Mucosa of descending colon (tissue), 3 donors: Measurements from ENCODE around the gene PRDM16. TPM values are rescaled to one million over a fixed set of nuclear protein-coding genes. Genes with fewer than 3 reads are reported as not detected.

Experiments used
- ATAC-seq: fragments of 200-7000 bp; cut with Tn5 transposase; one replicate; pipeline ENCODE4 v1.9.1; 2020; ENCODE audit warnings: mild to moderate bottlenecking, moderate library complexity
- DNase-seq, 3 donors: peaks; one replicate each; pipeline ENCODE4 v3.0.0-alpha.2; 2020
- H3K36me3 ChIP-seq: fragments of 200-600 bp; one replicate; pipeline ENCODE4 v1.8.0; 2021; ENCODE audit warnings: low read depth, mild to moderate bottlenecking
- H3K4me1 ChIP-seq: fragments of 200-600 bp; one replicate; pipeline ENCODE4 v1.8.0; 2021; ENCODE audit warnings: low read depth, mild to moderate bottlenecking
- H3K4me3 ChIP-seq: fragments of 200-600 bp; one replicate; pipeline ENCODE4 v1.8.0; 2021; ENCODE audit warnings: mild to moderate bottlenecking
- H3K9me3 ChIP-seq: fragments of 200-600 bp; one replicate; pipeline ENCODE4 v1.8.0; 2021; ENCODE audit warnings: mild to moderate bottlenecking
- CTCF ChIP-seq: fragments of 200-600 bp; IDR thresholded peaks from one replicate; pipeline ENCODE4 v1.8.0; 2022; ENCODE audit warnings: antibody characterized with exemption, mild to moderate bottlenecking
- intact Hi-C, 2 donors: fragments of 100-400 bp; cut with DNase I in 1 of 2; cut with micrococcal nuclease in 1 of 2; formaldehyde crosslinking; loops; one replicate each; pipeline versions ENCODE4 v1.11.0 to v1.11.1; 2022; cut with DNase I, micrococcal nuclease
- total RNA-seq, 3 donors: library from RNA; stranded (reverse); fragmentation: NEBNext Ultra II Directional in 2 of 3; extraction: Animal tissue kit (Norgen Biotek cat#: 25700) in 2 of 3; gene quantifications; one replicate each; pipeline versions ENCODE4 v1.2.1 to v1.2.4, GENCODE V29; 2021 to 2023
- donor health status: DM: no; HTN: no; CAD: no; lungs with moderate emphysema.
- donor health status: DM: no; HTN: no; CAD: no.
- donor health status: DM: no; HTN: yes; CAD: no.

Gene PRDM16
- total RNA-seq, 3 donors from 2014 or later = 1.6 to 2.5 (median 2.4) TPM

DNA sequence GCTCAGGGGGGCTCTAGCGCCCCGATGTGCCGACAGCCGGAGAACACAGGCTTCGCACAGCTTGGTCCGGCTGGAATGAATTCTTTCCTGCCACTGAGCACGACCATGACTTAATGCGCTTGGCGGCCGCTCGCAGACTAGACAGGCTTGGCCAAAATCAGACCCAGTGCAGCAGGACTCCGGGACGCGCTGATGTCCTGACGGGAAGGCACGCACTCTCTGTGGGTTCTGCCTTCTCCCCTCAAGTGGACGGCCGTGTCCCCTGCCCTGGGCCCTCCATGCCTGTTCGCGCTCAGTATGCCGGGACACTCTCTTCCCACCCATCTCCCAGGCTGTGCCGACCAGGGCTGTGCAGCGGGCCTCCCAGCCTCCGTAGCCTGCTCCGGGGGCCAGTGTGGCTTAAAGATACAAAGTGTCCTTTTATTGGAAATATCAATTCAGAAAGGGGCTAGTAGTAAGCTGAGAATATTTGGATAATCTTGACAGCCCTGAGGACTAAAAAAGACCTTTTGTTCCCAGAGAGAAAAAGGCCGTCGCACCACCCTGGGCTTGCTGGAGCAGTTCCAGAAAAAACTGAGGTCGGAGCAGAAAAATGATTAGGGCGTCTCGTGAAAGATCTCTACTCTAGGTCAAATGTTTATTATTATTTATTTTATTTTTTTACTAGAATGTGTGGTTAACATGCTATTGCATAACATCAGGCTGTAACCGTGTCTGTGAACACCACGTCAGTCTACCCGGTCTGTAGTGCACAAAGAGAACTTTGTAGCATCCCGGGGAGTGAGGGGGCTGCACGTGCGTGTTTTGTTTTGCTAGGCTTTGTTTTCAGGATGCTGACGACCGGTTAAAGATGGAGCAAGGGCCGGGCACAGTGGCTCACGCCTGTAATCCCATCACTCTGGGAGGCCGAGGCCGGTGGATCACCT lies 297.4 kb downstream of the PRDM16 start:
- ATAC-seq (peak; percentile 18), DNase-seq (peak in 1 of 3 donors; percentile 17)
- intact Hi-C loops = no loop called here
- no peaks in the 10 kb centered on the region for H3K9me3 ChIP-seq
- TF ChIP-seq CTCF = no peak
- H3K36me3 ChIP-seq = no peaks in the 10 kb centered on the region
- H3K4me3 ChIP-seq = no peak overlapping the region
- H3K4me1 ChIP-seq = no peaks in the 10 kb centered on the region

GRCh38 chr1:3367376-3367775 lies 298.4 kb downstream of the PRDM16 start:
- no peaks in the 10 kb centered on the region for H3K9me3 ChIP-seq
- no peak overlapping the region for H3K4me3 ChIP-seq
- TF ChIP-seq CTCF = no peak
- DNase-seq (no peak), ATAC-seq (no peak)
- intact Hi-C loops = no loop called here
- no peaks in the 10 kb centered on the region for H3K36me3 ChIP-seq
- no peaks in the 10 kb centered on the region for H3K4me1 ChIP-seq

- Histone ChIP-seq H3K4me3 (no peak overlapping the region), H3K4me1 (no peaks in the 10 kb centered on the region), H3K9me3 (no peaks in the 10 kb centered on the region), H3K36me3 (no peaks in the 10 kb centered on the region)
- intact Hi-C loops = no loop called here
- ATAC-seq = no peak
- TF ChIP-seq CTCF = no peak
- no peak for DNase-seq
These were observed 299.1 kb downstream of the PRDM16 start for GRCh38 chr1:3368059-3368458.

DNA sequence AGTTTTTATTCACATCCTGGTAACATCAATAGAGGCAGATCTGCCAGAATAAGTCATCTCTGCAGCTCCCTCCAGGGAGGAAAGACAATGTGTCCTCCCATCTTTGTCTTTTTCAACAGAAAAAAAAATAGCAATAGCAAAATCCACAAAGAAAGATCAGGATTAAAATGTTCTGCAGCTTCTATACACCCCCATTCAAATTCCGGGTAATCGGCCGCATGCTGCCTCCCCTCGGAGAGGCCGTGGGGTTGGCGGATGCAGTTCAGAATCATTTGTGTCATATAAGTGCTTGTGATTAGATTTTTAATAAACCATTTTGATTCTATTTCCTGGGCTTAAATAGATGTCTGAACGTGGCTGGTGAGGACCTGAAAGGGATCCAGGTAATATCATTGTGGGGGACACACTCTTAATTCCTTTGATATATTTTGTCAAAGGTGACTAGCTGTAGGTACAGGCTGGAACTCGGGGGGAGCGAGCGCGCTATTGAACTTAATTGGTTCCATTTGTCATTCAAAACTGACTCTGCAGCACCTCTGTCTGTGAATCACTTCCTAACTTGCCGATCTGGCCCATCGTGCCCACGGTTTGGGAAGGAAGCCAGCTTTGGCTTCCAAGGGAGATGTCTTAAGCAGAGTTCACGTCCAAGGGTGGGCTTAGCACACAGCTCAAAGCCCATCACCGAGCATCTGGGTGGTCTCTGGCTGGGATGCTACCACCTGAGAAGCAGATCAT lies 299.9 kb downstream of the PRDM16 start:
- H3K9me3 ChIP-seq = no peaks in the 10 kb centered on the region
- no peaks in the 10 kb centered on the region for H3K4me1 ChIP-seq
- H3K36me3 ChIP-seq = no peaks in the 10 kb centered on the region
- no peak for TF ChIP-seq CTCF
- H3K4me3 ChIP-seq = no peak overlapping the region
- no peak for DNase-seq
- no peak for ATAC-seq
- intact Hi-C loops = no loop called here

DNA sequence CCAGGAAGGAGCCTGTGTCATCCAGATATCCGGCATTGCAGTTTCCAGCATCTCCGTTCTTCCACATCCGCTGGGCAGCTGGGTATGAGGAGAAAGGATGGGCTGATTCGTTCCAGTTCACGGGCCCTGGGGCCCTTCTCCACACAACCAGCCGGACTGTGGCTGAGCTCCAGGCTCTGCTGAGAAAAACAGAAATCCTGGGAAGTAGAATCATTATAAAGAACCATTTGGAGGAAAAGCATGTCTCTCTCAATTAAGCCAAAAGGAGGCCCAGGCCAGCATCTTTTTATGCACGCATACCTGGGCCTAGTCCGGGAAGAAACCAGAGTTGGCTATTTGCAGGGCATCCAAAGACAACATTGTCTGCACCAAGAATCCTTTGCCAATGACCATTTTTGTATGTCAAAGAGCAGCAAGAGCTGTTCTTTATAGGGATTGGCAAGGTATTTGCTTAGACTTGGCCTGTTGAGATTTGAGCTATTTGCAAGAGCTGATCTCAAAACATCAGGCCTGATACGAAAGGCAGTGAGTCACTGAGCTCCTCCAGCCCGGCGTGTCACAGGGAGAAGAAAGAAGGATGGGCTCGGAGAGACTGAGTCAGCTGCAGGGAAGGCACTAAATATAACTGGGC lies 300.6 kb downstream of the PRDM16 start:
- no peaks in the 10 kb centered on the region for H3K4me1 ChIP-seq
- no peaks in the 10 kb centered on the region for H3K9me3 ChIP-seq
- H3K4me3 ChIP-seq = no peak overlapping the region

More for the DNA sequence above, 300.6 kb downstream of the PRDM16 start:
- H3K36me3 ChIP-seq = no peaks in the 10 kb centered on the region
- DNase-seq (no peak), ATAC-seq (peak; percentile 42)
- TF ChIP-seq CTCF = no peak
- intact Hi-C loops = no loop called here
